ENCODE data around the gene MAJIN. TPM values are rescaled to one million over a fixed set of nuclear protein-coding genes. Genes with fewer than 3 reads are reported as not detected.

Gene MAJIN
- total and polyA plus RNA-seq, 9 of the 15 experiments (the other 6 are each of a cell fraction or from before 2014, with no cell fraction given), result 0.17 to 0.83 (median 0.24) TPM; not detected in 2

DNA sequence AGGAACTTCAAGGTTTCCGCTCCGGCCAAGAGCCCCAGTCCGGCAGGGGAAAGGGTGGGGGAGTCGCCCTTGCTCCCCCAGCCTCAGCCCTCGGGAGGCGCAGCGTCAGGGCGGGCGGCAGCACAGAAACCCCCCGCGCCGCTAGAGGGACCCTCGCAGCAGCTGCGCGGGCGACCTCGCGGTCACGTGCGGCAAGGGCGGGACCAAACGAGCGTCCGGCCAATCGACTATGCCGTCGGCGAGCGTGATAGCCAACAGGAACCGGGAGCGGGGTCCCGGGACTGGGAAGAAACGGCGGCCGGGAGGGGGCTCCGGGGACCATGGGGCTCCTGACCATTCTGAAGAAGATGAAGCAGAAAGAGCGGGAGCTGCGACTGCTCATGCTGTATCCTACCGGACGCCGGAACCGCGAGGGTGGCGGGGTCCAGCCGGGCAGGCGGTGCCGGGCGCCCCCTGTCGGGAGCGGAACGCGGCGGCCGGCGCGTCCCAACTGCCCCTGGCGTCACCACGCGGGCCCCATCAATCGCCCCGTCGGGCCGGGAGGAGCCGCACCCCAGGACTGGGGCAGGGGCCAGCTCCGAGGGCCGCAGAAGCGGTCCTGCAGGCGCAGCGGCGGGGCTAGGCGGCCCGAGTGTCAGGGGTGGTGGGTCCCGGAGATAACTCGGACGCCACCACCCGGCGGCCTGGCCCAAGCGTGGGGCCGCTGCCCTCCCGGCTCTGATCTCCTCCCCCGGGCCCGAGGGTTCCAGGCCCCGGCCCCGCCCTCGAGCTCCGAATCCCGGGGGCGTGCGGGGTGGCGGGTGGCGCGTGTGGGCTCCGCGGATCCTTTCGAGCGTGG is 42.2 kb upstream of the MAJIN start, which contains the start of gene ARL2 (continued):
- TF ChIP-seq SMARCC2 (IDR thresholded peaks at IDR 0.05; ENCODE audit: low read depth) (no peak), DPF2 (IDR thresholded peaks at IDR 0.05) (no peak; the same call in 1 of the 2 replicates), GTF2E2 (tag; IDR thresholded peaks at IDR 0.05) (peak; percentile 74; the same call in 1 of the 2 replicates), ZNF140 (CRISPR knock-in tag; IDR thresholded peaks at IDR 0.05) (no peak), MAZ (CRISPR knock-in tag; conservative IDR thresholded peaks at IDR 0.05 in 1 of 2, IDR thresholded peaks at IDR 0.05 in 1 of 2) (peak; percentile 52 to 79; a peak in 3 of 4 replicates), SMARCA5 (IDR thresholded peaks at IDR 0.05) (no peak), ZFP1 (CRISPR knock-in tag; IDR thresholded peaks at IDR 0.05) (no peak), CBX5 (IDR thresholded peaks at IDR 0.05; ENCODE audit: borderline replicate concordance, low read depth) (0 out of 2 replicates have a peak, but pooled peaks have one; percentile 10), HLTF (IDR thresholded peaks at IDR 0.05) (no peak), RHOXF2B (CRISPR knock-in tag; conservative IDR thresholded peaks at IDR 0.05) (no peak), HNRNPLL (IDR thresholded peaks at IDR 0.05; ENCODE audit: low read depth, low read length, poor library complexity, severe bottlenecking) (peak; percentile 41), PHB2 (IDR thresholded peaks at IDR 0.05; ENCODE audit: low read depth) (no peak), ESRRB (CRISPR knock-in tag; IDR thresholded peaks at IDR 0.05; ENCODE audit: borderline replicate concordance) (no peak), ATF6 (CRISPR knock-in tag; IDR thresholded peaks at IDR 0.05) (no peak), ZNF134 (CRISPR knock-in tag; conservative IDR thresholded peaks at IDR 0.05) (no peak), FIP1L1 (IDR thresholded peaks at IDR 0.05; ENCODE audit: low read depth, low read length, poor library complexity, severe bottlenecking) (peak; percentile 65), RFX7 (CRISPR knock-in tag; IDR thresholded peaks at IDR 0.05) (no peak), SIN3B (IDR thresholded peaks at IDR 0.05; ENCODE audit: low read depth) (peak; percentile 77), RBFOX2 (IDR thresholded peaks at IDR 0.05; ENCODE audit: low read depth, low read length) (peak; percentile 96), BRCA1 (IDR thresholded peaks at IDR 0.05) (no peak), BRCA1 (CRISPR knock-in tag; IDR thresholded peaks at IDR 0.05) (no peak), ELF2 (CRISPR knock-in tag; IDR thresholded peaks at IDR 0.05) (no peak), RBM25 (IDR thresholded peaks at IDR 0.05; ENCODE audit: low read depth, low read length, severe bottlenecking) (peak; percentile 83)
- TF ChIP-seq, protein P1, sequence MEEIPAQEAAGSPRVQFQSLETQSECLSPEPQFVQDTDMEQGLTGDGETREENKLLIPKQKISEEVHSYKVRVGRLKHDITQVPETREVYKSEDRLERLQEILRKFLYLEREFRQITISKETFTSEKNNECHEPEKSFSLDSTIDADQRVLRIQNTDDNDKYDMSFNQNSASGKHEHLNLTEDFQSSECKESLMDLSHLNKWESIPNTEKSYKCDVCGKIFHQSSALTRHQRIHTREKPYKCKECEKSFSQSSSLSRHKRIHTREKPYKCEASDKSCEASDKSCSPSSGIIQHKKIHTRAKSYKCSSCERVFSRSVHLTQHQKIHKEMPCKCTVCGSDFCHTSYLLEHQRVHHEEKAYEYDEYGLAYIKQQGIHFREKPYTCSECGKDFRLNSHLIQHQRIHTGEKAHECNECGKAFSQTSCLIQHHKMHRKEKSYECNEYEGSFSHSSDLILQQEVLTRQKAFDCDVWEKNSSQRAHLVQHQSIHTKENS (CRISPR knock-in tag; IDR thresholded peaks at IDR 0.05), result no peak
- TF ChIP-seq, protein P2, sequence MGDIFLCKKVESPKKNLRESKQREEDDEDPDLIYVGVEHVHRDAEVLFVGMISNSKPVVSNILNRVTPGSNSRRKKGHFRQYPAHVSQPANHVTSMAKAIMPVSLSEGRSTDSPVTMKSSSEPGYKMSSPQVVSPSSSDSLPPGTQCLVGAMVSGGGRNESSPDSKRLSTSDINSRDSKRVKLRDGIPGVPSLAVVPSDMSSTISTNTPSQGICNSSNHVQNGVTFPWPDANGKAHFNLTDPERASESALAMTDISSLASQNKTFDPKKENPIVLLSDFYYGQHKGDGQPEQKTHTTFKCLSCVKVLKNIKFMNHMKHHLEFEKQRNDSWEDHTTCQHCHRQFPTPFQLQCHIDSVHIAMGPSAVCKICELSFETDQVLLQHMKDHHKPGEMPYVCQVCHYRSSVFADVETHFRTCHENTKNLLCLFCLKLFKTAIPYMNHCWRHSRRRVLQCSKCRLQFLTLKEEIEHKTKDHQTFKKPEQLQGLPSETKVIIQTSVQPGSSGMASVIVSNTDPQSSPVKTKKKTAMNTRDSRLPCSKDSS (IDR thresholded peaks at IDR 0.05; ENCODE audit: low read depth, partially characterized antibody), result no peak
- TF ChIP-seq, protein P3, sequence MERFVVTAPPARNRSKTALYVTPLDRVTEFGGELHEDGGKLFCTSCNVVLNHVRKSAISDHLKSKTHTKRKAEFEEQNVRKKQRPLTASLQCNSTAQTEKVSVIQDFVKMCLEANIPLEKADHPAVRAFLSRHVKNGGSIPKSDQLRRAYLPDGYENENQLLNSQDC (CRISPR knock-in tag; IDR thresholded peaks at IDR 0.05), result no peak

Data from K562 (cell line).